HG02885 (cell line): ENCODE results near the gene TMEM161A.
"Not testable (repeated sequence)": the region's sequence is repeated elsewhere in the genome, so short reads cannot be mapped to it uniquely, and the experiment has no call there.

ENCODE experiments used
- ATAC-seq: cut with Tn5 transposase; IDR thresholded peaks from one replicate; pipeline ENCODE4 v1.9.1; 2021; ENCODE audit warnings: mild to moderate bottlenecking; ENCODE audit not compliant: unreplicated experiment, poor library complexity

The TMEM161A gene

DNA sequence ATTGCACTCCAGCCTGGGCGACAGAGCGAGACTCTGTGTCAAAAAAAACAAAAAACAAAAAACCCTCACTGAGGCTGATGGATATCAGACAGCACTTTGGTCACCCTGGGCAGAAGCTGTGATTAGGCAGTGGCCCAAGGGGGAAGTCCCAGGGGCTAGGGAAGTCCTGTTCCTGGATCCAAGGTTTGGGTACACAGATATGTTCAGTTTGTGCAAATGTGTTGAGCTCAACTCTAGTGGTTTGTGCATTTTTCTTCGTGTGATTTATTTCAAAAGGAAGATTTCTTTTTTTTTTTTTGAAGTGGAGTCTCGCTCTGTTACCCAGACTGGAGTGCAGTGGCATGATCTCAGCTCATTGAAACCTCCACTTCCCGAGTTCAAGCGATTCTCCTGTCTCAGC, 19.5 kb upstream of the TMEM161A start:
- ATAC-seq = no peak

DNA sequence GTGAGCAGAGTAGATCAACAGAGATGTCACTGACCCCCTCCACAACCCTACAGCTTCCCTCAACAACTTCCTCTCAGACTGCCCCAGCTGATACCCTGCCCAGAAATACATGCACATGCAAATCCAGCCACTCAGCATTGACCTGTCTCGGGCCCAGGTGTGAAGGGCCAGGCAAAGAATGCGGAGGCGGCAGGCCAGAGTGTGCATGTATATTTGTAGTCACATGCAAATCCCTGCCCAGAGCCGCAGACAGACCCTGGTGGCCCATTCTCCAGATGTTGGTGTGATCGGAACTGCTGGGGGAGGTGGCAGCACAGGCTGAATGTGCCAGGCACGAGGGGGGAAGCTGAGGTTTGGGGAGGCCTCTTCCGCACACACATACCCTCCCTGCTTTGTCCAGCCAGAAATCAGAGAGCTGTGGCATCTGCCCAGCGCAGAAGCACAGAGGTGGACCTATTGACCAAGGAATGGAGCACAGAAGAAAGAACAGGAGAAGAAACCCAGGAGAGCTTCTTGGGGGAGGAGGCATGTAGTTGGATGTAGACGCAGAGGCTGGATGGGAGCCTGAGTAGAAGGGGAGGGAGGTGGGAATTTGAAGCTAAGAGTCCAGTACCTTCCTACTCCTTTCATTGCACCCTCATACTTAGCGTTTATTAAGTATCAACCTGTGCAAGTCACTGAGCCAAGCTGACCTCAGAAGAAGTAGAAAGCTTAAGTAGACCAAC, 17.4 kb upstream of the TMEM161A start:
- peak; percentile 79 for ATAC-seq

DNA sequence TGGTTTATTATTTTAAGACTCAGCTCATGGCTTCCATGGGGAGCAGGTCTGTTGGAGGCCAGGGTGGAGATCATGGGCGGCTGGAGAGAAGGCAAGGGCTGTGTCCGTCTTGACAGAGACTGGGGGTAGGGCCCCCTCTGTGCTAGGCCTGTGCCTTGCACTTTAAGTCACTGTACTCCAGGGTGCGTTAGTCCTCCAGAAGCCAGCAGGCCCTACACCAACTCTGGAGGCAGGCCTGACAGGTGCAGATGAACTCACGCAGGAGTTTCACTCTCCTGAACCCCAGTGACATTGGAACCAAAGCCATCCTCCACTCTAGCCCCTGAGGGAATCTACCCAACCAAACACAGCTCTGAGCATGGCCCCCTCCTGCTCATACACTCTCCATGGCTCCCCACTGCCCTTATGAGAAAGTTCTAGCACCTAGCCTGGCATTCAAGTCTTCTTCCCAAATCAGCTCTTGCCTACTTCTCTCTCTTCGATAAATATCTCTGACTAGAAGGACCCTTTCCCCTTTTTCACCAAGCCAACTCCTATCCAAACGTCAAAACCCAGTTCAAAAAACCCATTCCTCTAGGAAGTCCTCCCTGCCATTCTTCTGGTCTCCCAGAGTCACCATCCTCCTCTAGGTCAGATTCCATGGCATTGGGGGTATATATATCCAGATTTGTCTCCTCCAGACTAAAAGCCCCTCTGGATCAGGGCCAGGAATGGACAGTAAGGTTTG, 16.7 kb upstream of the TMEM161A start:
- ATAC-seq = no peak

DNA sequence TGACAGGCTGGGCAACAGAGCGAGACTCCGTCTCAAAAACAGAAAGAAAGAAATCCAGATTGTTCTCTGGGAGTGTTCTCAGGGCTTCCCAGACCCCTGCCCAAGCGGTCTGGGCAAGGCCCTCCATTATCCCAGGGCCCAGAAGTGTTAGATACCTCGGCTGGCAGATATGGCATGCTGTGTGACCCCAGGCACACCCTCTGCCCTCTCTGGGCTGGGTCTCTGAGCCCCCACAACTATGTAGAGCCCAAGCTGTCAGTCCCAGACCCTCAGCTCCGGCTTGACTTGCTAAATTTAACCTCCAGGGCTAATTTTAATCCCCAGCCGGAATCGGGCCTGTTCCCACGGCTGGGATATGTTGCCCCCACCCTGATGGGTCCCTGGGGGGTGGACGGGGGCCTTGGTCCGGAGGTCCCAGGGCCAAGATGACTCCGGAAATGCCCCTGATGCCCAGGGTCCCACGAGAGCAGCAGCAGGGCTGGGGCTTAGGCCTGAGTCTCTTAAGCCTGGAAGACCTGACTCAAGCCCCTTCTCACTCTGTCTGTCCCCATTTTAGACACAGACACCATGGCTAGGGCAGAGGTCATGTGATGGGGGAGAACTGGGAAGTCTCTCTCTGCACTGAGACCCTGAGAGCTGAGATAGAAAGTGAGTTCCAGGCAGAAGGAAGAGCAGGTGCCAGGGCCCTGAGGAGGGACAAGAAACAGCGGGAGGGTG, 14.5 kb upstream of the TMEM161A start:
- ATAC-seq = no peak

DNA sequence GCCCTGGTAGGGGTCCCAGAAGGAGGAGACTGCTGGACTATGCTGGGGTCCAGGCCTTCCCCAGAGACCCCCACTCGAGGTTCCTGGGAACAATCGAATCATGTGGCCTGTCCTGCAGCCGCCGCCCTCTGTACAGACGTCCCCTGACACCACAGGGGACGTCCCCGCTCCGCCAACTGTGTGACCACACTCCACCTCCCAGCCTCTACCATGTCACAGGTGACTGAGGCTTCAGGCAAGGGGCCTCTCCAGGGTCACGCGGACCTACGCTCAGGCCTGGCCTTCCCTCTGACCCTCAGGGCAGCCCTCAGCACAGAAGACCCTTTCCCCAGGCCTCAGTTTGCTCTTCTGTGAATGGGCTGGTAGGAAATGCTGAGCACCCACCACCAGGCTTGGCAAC, 13.1 kb upstream of the TMEM161A start:
- peak; percentile 67 for ATAC-seq

DNA sequence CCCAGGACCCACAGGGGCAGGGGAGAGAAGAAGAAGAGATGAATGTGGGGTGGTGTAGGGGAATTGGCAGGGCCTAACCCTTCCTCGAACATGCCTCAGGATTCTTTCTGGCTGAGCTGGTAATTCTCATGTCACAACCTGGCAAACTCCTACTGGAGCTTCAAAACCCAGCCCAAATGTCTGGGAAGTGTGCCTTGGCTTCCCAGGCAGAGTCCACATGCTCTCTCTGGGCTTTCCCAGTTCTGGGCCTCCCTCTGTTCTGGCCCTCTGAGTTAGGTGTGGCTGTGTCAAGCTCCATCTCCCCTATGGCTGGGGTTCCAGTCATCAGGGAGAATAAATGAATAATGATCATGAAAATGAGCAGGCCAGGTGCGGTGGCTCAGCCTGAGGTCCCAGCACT, 11.2 kb upstream of the TMEM161A start:
- no peak for ATAC-seq

DNA sequence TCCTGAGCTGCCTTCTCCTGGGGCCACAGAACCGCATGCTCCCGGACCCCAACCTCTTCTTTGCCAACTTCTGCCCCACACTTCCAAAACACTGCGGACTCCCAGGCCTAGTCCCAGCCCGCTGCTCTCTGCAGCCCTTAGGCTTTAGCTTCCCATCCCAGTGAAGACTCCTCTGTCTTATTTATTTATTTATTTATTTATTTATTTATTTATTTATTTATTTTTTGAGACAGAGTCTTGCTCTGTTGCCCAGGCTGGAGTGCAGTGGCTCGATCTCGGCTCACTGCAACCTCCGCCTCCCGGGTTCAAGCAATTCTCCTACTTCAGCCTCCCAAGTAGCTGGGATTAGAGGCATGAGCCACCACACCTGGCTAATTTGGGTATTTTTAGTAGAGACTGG, 10.2 kb upstream of the TMEM161A start:
- not testable (repeated sequence) for ATAC-seq

DNA sequence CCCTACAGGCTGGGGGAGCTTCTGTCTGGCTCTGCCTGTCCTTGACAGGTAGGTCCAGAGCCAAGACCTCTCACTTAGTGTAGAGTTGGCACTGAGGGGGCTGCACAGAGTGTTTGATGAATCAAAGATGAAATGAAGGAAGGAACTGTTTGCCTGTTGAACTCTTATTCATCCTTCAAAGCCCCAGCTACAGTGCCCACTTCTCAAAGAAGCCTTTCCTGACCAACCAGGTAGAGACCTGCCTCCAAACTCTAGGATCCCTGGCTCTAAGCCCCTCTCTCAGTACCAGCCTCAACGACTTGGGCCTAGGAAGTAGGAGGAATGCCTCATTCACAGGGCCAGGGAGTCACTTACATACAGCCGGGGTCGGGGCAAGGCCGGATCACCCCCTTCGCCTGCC, 9.1 kb upstream of the TMEM161A start:
- no peak for ATAC-seq

DNA sequence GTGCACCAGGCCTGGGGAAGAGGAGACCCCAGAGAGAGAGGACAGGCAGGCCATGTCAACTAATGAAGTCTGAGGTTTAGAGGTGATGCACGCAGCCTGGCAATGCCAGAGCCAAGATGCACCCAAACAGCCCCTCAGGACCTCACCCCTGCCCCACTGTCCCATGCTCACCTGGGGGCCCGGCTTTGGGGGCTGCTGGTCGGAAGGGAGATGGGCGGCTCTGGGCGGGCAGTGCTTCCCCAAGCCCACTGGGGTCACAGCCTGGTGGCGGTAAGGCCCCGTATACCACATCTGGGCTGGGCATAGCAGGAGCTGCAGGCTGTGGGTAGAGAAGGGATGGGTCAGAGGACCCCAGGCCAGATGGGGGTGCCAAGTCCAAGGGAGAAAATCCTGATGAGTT, 8.6 kb upstream of the TMEM161A start:
- no peak for ATAC-seq

DNA sequence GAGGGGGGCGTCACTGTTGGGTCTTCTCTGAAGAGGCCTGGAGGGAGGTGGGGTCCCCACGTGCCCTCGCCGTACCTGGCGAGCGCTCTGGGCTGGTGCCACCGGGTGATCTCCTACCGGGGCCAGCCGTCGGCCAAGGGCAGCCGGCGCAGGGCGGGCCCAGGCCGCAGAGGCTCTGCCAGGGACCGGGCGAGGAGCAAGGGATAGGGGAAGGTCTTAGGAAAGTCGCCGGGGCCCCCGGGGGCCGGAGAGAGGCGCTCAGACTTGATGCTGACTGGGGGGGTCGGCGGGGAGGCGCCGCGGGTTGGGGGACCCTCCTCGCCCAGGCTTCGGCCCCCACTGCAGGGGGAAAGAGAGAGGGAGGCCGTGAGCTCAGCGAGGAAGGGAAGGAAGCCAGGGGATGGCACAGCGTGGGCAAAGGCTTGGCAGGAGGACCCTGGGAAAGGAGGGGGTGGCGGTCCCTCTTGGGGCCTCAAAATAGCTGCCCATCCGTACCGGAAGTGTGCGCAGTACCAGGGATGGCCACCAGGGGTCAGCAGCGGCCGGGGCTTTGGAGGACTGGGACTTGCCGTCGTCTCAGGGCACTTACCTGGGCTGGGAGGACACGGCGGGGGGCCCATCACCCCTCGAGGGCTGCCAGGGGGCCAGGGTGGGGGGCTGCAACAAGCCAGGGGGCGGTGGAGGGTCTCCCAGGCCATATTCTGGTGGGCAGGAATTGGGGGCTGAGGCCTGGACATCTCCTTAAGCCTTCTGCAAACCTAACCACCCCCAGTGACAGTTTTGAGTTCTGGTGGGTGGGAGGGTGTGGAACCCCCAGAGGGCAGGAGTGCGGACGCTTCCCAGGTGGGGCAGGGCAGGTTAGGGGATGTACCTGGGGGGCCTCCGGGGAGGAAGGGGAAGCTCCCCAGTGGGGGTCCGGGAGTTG, 7.7 kb upstream of the TMEM161A start:
- no peak for ATAC-seq

DNA sequence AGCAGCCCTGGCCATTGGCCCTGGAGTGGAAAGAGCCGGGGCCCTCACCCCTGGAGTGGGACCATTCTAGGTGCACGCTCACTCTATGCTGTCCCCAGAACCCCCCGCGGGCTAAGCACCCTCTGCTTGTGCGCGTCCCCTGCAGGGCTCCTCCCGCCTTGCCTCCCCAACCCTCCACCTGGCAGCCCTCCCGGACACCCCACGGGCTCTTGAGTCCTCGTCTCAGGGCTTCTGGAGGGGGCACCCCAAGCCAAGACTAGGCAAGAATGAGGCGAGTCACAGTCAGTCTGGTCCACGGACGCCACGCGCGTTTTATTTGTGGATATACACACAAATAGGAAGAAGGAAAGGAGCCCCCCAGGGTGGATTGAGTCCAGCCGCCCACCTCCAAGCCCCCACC, 7.0 kb upstream of the TMEM161A start:
- no peak for ATAC-seq

DNA sequence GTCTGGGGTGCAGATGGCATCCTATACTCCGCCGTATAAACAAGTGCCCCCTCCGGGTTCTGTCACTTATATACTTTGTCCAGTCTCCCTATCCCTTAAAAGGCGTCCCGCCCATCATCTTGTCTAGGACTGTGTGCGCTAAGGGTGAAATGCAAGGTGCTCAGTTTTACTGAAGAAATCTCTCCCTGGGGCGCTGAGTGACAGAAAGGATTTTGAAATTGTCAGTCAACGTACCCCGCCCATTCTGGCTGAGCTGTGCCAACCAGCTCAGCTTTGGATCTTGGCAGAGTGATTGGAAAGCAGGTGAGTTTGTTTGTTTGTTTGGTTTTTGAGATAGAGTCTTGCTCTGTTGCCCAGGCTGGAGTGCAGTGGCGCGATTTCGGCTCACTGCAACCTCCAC, 4.1 kb upstream of the TMEM161A start:
- no peak for ATAC-seq

DNA sequence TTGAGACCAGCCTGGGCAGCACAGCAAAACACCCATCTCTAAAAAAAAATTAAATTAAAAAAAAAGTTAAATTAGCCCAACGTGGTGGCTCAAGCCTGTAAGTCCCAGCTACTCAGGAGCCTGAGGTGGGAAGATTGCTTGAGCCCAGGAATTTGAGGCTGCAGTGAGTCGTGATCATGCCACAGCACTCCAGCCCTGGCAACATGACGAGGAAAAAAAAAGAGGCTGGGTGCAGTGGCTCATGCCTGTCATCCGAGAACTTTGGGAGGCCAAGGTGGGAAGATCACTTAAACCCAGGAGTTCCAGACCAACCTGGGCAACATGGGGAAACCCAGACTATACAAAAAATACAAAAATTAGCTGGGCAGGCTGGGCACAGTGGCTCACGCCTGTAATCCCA, 2.2 kb upstream of the TMEM161A start:
- no peak for ATAC-seq

DNA sequence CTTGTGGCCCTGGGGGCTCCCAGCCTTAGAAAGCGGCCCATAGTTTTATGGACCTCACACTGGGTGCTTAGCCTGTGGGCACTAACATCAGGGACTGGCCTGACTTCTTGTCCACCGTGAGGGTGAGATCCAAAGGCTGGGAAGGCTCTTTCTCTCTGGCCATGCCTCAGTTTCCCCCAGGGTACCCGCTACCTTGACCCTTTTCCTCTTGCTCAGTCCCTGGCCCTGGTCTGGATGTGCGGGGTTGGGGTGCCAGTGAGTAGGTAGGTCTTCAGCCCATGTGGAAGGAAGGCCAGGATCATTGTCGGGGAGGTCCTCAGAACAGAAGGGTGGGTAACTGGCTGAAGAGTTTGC, 1.6 kb upstream of the TMEM161A start:
- ATAC-seq = no peak

DNA sequence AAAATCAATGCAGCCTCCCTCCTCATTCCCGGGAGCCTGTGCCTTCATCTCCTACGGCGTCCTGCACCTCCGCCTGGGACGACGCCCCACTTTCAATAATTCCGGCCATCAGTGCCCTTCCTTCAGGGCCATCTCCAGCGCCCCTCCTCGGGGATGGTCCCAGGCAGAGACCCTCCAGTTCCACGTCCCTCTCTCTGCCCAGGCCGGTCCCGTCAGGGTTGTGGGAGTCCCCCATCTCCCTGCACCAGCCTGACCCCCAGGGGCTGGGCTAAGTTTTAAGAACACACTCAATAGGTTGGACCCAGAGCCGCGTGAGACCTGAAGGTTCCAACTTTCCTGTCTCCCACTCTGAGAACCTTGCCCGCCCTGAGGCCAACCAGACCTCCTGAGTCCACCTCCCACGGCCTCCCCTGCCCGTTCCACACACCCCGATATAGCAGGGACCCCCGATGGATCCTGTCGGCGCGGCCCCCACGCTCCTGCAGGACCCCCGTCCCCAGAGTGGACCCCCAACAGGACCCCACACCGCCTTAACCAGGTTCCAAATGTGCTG, 646 bp downstream of the TMEM161A start:
- ATAC-seq = no peak

DNA sequence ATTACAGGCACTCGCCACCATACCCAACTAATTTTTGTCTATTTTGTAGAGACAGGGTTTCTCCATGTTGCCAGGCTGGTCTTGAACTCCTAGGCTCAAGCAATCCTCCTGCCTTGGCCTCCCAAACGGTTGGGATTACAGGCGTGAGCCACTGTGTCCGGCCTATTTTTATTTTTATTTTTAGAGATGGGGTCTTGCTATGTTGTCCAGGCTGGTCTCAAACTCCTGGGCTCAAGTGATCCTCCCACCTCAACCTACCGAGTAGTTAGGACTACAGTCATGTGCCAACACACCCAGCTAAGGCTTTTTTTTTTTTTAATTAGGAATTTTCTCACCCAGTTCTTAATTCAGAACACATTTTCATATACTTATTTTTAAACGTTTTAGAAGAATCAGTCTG, 2.6 kb downstream of the TMEM161A start:
- not testable (repeated sequence) for ATAC-seq

DNA sequence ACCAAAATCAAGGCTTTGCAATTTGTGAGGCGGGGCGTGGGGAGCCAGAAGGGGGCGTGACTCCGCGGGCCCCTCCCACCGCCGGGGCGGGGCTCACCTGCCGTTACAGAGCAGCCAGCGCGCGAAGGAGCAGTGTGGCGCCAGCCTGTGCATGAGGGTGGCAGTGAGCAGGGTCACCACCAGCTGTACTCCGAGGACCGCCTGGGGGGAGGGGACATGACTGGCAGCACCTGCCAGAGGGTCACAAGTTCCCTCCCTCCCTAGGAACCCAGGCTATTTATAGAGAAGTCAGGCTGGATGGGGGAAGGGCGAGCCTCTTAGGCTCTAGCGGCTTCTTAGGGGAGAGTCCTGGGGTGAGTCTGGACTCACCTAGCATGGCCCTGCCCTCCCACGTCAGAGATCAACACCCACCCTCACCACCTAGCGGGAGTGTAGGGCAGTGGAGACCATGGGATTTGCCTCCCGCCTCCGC, 3.6 kb downstream of the TMEM161A start:
- ATAC-seq = no peak

DNA sequence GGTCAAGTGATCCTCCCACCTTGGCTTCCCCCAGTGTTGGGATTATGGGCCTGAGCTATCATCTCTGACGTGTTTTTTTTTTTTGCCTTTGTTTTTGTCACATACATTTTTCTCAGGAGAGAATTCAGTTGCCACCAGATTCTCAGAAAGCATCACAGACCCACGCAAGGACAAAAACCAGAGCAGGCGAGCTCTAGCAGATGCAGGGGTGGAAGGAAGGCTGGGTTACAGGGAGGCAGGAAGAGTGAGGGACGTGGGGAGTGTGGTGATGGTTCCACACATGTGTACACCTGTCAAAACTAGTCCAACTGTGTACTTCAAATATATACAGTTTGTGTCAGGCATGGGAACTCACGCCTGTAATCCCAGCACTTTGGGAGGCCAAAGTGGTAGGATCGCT, 4.3 kb downstream of the TMEM161A start:
- no peak for ATAC-seq

DNA sequence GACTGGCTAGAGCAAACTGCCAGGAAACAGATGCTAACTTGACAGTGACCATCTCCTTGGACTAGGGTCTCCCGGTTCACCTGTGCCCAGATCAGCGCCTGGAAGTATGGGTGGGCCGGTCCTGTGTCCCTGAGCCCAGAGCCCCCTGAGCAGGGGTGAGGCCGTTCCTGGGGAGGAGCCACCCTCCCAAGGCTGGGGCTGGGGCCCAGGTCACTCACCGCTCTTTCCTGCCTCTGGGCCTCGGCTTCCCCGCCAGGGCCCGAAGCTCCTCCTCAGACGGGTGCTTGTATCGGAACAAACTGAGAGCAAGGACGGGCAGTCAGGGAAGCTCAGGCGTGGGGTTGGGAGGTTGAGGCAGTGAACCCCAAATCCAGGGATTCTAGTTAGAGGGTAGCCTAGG, 5.4 kb downstream of the TMEM161A start:
- ATAC-seq = no peak

DNA sequence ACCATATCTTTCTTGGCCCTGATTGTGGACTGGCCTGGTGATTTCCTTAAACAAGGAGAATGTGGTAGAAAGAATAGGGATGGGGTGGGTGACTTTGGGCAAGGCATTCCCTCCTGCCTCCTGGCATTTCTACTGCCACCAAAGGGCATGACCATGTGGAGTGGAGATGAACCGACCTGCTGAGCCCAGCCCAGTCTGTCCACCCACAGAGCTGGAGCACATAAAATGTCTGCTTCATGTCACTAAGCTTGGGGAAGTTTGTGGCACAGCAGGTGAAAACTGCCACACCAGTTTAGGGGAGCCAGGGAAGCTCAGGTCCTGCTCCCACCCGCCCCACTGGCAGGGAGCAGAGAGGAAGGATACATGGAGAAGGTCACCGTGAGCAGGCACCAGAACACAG, 6.3 kb downstream of the TMEM161A start:
- no peak for ATAC-seq
